GM12872 (cell line): ENCODE results near the gene CRISP2.

Experiments used
- TF ChIP-seq, protein P1 (sequence below): IDR thresholded peaks from 3 replicates; pipeline ENCODE4 v1.5.1; 2011; ENCODE audit warnings: low read depth, mild to moderate bottlenecking, low read length, moderate library complexity; ENCODE audit not compliant: insufficient read depth

CRISP2 gene

DNA sequence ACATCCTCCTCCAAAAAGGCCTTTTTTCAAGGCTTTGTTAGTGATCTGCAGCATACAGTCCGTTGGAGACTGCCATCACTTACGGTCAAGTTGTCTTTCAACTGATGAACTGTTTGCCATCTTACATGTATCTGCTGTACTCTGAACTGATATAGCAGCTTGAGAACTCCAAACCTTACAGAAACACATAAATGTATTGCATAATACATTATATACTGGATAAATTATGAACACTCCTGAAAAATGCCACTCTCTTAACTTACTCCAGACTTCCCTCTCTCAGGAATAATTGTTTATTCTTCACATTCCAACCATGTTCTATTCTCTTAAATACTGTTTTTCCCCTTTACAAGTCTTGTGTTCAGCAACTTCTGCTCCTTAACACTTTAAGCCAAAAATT is 62.1 kb downstream of the CRISP2 start:
- TF ChIP-seq, protein P1, sequence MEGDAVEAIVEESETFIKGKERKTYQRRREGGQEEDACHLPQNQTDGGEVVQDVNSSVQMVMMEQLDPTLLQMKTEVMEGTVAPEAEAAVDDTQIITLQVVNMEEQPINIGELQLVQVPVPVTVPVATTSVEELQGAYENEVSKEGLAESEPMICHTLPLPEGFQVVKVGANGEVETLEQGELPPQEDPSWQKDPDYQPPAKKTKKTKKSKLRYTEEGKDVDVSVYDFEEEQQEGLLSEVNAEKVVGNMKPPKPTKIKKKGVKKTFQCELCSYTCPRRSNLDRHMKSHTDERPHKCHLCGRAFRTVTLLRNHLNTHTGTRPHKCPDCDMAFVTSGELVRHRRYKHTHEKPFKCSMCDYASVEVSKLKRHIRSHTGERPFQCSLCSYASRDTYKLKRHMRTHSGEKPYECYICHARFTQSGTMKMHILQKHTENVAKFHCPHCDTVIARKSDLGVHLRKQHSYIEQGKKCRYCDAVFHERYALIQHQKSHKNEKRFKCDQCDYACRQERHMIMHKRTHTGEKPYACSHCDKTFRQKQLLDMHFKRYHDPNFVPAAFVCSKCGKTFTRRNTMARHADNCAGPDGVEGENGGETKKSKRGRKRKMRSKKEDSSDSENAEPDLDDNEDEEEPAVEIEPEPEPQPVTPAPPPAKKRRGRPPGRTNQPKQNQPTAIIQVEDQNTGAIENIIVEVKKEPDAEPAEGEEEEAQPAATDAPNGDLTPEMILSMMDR: no peak

DNA sequence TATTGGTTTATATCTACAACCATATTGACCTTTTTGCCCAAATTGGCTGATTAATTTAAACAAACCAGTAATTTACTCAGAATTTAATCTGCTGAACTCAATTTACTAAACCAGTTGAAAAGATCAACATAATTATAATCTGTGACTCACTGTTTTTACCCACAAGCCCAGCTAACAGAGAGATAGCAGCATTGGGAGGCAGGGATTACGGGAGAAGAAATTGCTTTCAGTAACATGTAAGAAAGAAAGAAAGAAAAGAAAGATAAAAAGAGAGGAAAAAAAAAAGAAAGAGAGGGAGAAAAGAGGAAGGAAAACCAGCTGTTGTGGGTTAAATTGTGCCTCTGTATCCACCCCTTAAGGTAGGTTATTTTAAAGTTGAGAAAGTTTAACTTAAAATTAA is 63.4 kb downstream of the CRISP2 start:
- TF ChIP-seq, protein P1: no peak

DNA sequence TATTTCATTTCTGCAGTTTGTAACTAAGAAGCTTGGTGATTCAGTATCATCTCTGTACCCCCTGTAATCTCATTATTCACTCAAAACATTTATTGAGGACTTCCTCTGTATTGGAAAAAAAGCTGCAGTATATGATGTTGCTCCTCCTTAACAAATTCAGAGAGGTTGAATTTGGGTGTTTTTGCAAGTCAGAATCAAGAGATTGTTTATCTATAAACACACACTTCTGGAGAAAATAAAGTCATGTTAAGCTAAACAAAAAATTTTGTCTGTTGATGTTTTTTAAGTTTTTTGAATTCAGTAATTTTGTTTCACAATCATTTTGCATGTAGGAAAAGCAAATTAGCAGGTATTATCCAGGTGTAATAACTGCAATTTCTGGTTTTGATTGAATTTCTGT is 65.3 kb downstream of the CRISP2 start:
- TF ChIP-seq, protein P1: no peak

DNA sequence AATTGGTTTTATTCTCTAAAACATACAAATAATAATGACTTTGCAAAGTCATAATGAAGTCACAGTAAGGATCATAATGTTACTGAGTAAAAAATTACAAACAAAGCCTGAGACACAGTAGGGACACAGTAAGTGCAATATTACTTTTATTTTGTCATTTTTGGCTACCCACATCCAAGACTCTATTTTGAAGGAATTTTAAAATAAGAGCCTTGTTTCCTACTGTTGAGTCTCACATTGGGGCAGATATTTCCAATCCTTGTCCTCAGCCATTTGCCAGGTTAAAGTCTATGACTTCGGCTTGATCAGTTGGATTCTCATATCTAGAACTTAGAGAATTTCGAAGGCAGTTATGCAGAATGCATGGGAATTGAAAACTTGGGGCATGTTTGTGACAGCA is 65.9 kb downstream of the CRISP2 start:
- TF ChIP-seq, protein P1: no peak

DNA sequence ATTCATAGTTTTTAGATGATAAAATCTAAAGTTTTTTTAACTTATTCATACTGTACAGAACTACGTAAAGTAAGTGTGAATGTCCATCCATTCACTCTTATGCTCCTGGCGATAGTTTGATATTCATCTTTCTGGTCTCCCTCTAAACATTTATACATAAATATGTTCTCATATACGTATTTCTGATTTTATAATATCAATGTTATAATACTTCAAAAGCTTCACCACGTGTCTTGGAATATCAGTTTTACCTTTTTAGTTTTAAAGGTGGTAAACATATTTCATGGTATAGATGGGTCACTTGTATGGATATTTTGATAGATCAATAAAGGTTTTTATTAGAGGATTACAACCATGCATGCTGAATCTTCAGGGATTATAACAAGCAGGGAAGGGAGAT is 66.4 kb downstream of the CRISP2 start:
- TF ChIP-seq, protein P1: no peak

DNA sequence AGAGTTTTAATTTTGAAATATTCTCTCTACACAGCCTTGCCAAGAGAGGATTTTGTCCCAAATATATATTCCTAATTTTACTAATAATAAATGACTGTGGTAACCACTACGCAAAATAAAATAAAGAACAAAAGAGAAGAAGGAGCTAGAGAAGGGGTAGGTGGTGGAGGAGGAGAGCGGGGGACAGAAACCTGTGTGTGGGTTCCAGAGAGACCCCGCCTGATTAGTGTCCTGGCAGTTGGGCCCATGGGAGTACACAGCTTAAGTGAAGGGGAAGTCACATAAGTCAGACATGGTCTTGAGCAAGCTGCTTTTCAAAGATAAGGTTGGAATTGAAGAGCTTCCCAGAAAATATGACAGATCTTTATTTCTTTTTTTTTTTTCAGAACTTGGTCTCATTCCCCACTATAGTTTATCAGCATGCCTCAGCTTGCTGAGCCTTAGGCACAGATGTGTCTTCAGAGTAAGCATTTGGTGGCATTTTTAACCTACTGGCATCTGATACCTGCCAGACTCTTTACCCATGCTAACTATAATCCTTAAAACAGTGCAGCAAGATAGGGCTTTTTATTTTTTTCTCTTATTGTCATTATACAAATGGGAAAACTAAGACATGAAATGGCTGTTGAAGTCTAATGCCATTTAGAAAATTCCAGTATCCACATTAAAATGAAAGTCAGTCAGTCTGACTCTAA is 67.1 kb downstream of the CRISP2 start:
- TF ChIP-seq, protein P1: no peak

DNA sequence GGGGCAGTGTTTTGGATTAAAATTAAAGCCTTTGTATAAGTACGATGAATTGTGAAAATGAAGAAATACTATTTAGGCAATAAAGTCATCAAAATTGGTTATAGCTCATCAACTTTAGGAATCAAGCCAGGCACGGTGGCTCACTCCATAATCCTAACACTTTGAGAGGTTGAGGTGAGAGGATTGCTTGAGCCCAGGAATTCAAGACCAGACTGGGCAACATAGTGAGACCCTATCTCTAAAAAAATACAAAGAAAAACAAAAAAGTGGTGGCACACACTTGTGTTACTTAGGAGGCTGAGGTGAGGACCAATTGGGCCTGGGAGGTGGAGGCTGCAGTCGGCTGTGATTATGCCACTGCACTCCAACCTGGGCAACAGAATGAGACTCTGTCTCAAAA is 68.2 kb downstream of the CRISP2 start:
- TF ChIP-seq, protein P1: no peak
